ENCODE results near the gene NOTCH1.

NOTCH1 gene

GRCh38 chr9:136537896-136538598 is 7.8 kb downstream of the NOTCH1 start:
- ATAC-seq: no peak
- TF ChIP-seq ESRRG (CRISPR knock-in tag; IDR thresholded peaks at IDR 0.05): no peak
- TF ChIP-seq ISL1 (CRISPR knock-in tag; IDR thresholded peaks at IDR 0.05): no peak
- no peak for TF ChIP-seq TSHZ2 (CRISPR knock-in tag; IDR thresholded peaks at IDR 0.05)
- no peak for TF ChIP-seq PPARA (CRISPR knock-in tag; IDR thresholded peaks at IDR 0.05; ENCODE audit: borderline replicate concordance)
- no peak for TF ChIP-seq ZNF565 (CRISPR knock-in tag; conservative IDR thresholded peaks at IDR 0.05; ENCODE audit: low read depth)
- TF ChIP-seq TCF4 (CRISPR knock-in tag; IDR thresholded peaks at IDR 0.05; ENCODE audit: borderline replicate concordance): no peak
- TF ChIP-seq ZFP30 (CRISPR knock-in tag; IDR thresholded peaks at IDR 0.05): no peak
- TF ChIP-seq ZNF8 (CRISPR knock-in tag; IDR thresholded peaks at IDR 0.05): no peak
- no peak for TF ChIP-seq GLIS3 (CRISPR knock-in tag; IDR thresholded peaks at IDR 0.05)

- TF ChIP-seq TCF4 (CRISPR knock-in tag; IDR thresholded peaks at IDR 0.05; ENCODE audit: borderline replicate concordance) (no peak), RARB (CRISPR knock-in tag; IDR thresholded peaks at IDR 0.05) (no peak), ISL1 (CRISPR knock-in tag; IDR thresholded peaks at IDR 0.05) (no peak), ZNF70 (CRISPR knock-in tag; IDR thresholded peaks at IDR 0.05) (no peak), ARNTL (CRISPR knock-in tag; IDR thresholded peaks at IDR 0.05; ENCODE audit: borderline replicate concordance, low read depth) (no peak), POU6F1 (CRISPR knock-in tag; IDR thresholded peaks at IDR 0.05; ENCODE audit: borderline replicate concordance, low read depth) (no peak), ZNF565 (CRISPR knock-in tag; conservative IDR thresholded peaks at IDR 0.05; ENCODE audit: low read depth) (no peak), SNAI2 (CRISPR knock-in tag; IDR thresholded peaks at IDR 0.05) (no peak), ZNF8 (CRISPR knock-in tag; IDR thresholded peaks at IDR 0.05) (no peak), TSHZ2 (CRISPR knock-in tag; IDR thresholded peaks at IDR 0.05) (no peak), TOX (CRISPR knock-in tag; IDR thresholded peaks at IDR 0.05; ENCODE audit: borderline replicate concordance) (no peak), PPARA (CRISPR knock-in tag; IDR thresholded peaks at IDR 0.05; ENCODE audit: borderline replicate concordance) (no peak), GLIS3 (CRISPR knock-in tag; IDR thresholded peaks at IDR 0.05) (no peak), CSRNP3 (CRISPR knock-in tag; IDR thresholded peaks at IDR 0.05) (no peak), CREB5 (CRISPR knock-in tag; IDR thresholded peaks at IDR 0.05; ENCODE audit: low read depth) (no peak), CSDC2 (CRISPR knock-in tag; IDR thresholded peaks at IDR 0.05) (no peak)
- no peak for ATAC-seq
Measured at GRCh38 chr9:136537411-136537810, 8.4 kb downstream of the NOTCH1 start.

- ATAC-seq: 0 out of 3 replicates have a peak, but pooled peaks have one; percentile 13
- no peak for TF ChIP-seq PATZ1 (CRISPR knock-in tag; IDR thresholded peaks at IDR 0.05; ENCODE audit: borderline replicate concordance)
- no peak for TF ChIP-seq CSRNP3 (CRISPR knock-in tag; IDR thresholded peaks at IDR 0.05)
Measured at GRCh38 chr9:136536721-136537241, 9.1 kb downstream of the NOTCH1 start.

All from SK-N-SH treated with all-trans-retinoic acid at 6 μM for 48 hours (cell line).